ENCODE results near the gene MAST4. TPM values are rescaled to one million over a fixed set of nuclear protein-coding genes. Genes with fewer than 3 reads are reported as not detected.

MAST4 gene
- total and polyA plus RNA-seq, 2 experiments from 2014 or later, result 4.2 to 6.0 TPM

DNA sequence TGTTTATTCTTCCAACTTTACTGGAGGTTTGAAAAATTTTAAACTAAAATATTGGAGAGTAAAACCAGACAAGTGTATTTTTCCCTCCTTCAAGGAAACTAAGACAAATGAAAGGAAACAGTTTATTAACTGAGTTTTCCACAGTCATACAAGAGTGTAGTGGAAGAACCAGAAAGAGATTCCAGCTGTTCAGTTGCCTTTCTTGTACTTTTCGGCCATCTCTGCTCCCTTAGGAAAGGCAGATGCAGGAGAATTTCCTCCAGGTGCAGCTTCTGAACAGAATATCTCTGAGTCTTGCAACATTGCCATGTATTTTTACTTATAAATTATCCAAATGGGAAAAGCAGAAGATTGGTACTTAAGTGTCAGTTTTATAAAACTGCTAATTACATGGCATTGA is 217.1 kb downstream of the MAST4 start:
- Histone ChIP-seq H3K4me1 (ENCODE audit: insufficient read depth) (no peaks in the 10 kb centered on the region), H4K20me1 (ENCODE audit: insufficient read depth) (no peaks in the 10 kb centered on the region), H3K4me2 (ENCODE audit: unreplicated experiment) (no peak overlapping the region), H3K27me3 (replicated peaks; ENCODE audit: insufficient read depth) (no peaks in the 10 kb centered on the region), H3K36me3 (ENCODE audit: low read depth) (no peaks in the 10 kb centered on the region), H3K4me3 (no peak overlapping the region), H2AFZ (no peak overlapping the region), H3K9me3 (ENCODE audit: low read depth) (no peaks in the 10 kb centered on the region), H3K9ac (no peak overlapping the region), H3K79me2 (ENCODE audit: insufficient read depth) (no peaks in the 10 kb centered on the region), H3K9me2 (ENCODE audit: insufficient read depth) (no peaks in the 10 kb centered on the region), H3K27ac (no peak overlapping the region), H3F3A (ENCODE audit: insufficient read depth) (no peaks in the 10 kb centered on the region)
- DNase-seq, result no peak
- TF ChIP-seq EZH2phosphoT487 (IDR thresholded peaks at IDR 0.05; ENCODE audit: insufficient read depth, low read depth), result no peak
- 70 to 84% methylated on average over 1 of the region's 1 CpG for WGBS, 2 experiments (ENCODE audit: low coverage in 1 of 2, low lambda C conversion rate in 2 of 2, missing lambda C conversion rate in 2 of 2)
- in situ Hi-C loops (cut with MboI), result no loop called here

DNA sequence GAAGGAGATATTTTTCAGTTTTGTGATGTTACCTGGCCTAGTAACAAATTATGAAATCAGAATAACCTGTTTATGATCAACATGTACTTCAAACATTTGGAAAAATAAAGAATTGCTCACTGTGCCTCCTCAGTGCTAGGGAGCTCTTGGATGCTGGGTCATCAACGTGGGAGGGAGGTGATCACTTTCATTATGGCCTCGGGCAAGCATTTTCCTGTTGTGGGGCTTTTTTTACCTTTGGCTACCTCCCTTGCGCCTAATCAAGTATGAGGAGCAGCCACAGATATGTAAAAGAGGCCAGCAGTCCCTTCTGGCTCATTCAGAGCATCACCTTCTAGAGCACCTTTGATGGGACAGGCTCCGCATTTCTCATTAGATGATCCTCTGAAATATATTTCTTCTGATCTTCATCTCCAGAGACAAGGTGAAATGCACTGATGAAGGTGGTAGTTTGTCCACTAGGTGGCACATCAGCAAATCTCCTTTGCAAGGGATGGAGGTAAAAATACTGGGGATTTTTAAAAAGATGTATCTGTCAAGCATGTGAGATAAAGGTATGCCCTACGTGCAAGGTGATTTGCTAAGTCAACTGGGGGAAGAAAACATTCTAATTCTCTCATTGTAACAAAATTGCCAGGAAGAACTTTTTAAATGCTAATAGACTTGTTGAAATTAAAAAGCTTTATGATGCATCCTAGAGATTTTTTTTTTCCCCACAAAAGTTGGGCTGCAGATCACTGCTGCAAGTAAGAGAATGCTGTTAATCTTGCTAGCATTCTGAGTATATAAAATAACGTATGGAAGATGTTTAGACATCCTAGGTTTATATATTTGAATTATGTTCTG is 218.2 kb downstream of the MAST4 start:
- no peaks in the 10 kb centered on the region for H4K20me1 ChIP-seq (ENCODE audit: insufficient read depth)
- H3K27ac ChIP-seq, result no peak overlapping the region
- H3K4me3 ChIP-seq, result no peak overlapping the region
- H3K9ac ChIP-seq, result no peak overlapping the region
- H2AFZ ChIP-seq, result no peak overlapping the region
- WGBS, 2 experiments (ENCODE audit: low coverage in 1 of 2, low lambda C conversion rate in 2 of 2, missing lambda C conversion rate in 2 of 2), result 19 to 27% methylated on average over 6 of the region's 6 CpGs
- no peaks in the 10 kb centered on the region for H3F3A ChIP-seq (ENCODE audit: insufficient read depth)
- DNase-seq, result peak; percentile 66
- no peak for TF ChIP-seq EZH2 (IDR thresholded peaks at IDR 0.05; ENCODE audit: insufficient read depth, poor library complexity, severe bottlenecking)
- TF ChIP-seq EZH2phosphoT487 (IDR thresholded peaks at IDR 0.05; ENCODE audit: insufficient read depth, low read depth), result no peak
- H3K4me1 ChIP-seq (ENCODE audit: insufficient read depth), result no peaks in the 10 kb centered on the region
- H3K9me3 ChIP-seq (ENCODE audit: low read depth), result no peaks in the 10 kb centered on the region
- H3K4me2 ChIP-seq (ENCODE audit: unreplicated experiment), result no peak overlapping the region
- in situ Hi-C loops (cut with MboI), result no loop called here
- no peaks in the 10 kb centered on the region for H3K27me3 ChIP-seq (replicated peaks; ENCODE audit: insufficient read depth)
- H3K79me2 ChIP-seq (ENCODE audit: insufficient read depth), result no peaks in the 10 kb centered on the region
- no peaks in the 10 kb centered on the region for H3K36me3 ChIP-seq (ENCODE audit: low read depth)
- H3K9me2 ChIP-seq (ENCODE audit: insufficient read depth), result no peaks in the 10 kb centered on the region

DNA sequence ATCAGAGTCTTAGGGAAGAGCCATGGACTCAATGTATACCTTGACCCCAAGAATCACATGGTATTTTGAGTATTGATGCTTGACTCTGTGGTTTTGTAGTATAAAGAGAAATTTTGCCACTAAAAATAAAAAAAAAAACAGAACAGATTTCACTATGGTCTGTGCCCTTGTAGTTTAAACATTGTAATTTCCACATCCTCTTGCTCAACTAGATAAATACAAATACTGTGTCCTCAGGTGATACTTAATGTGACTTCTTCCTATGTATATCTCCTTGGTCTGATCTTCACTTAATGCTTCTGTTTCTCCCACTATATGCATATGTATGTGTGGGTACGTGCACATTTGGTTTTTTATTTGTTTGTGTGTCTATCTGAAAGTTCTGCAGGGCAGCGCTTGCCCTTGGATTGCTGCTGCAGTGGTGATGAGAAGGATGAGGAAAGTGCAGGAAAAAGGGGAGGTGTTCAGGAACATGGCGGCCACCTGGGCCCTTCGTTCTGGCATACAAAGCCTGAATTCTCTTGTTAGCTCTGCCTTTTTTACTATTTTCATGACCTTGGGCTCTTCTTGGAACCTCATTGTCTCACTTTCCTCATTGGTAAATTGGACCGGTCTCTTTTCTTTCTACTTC is 222.2 kb downstream of the MAST4 start:
- H3K27ac ChIP-seq, result no peak overlapping the region
- no peak overlapping the region for H3K4me2 ChIP-seq (ENCODE audit: unreplicated experiment)
- no peak for DNase-seq
- no peaks in the 10 kb centered on the region for H3K79me2 ChIP-seq (ENCODE audit: insufficient read depth)
- no peaks in the 10 kb centered on the region for H4K20me1 ChIP-seq (ENCODE audit: insufficient read depth)
- H2AFZ ChIP-seq, result no peak overlapping the region
- no peak overlapping the region for H3K4me3 ChIP-seq
- H3F3A ChIP-seq (ENCODE audit: insufficient read depth), result no peaks in the 10 kb centered on the region
- WGBS, 2 experiments (ENCODE audit: low coverage in 1 of 2, low lambda C conversion rate in 2 of 2, missing lambda C conversion rate in 2 of 2), result 90 to 91% methylated on average over 5 of the region's 5 CpGs
- in situ Hi-C loops (cut with MboI), result no loop called here
- H3K9me2 ChIP-seq (ENCODE audit: insufficient read depth), result no peaks in the 10 kb centered on the region
- H3K36me3 ChIP-seq (ENCODE audit: low read depth), result no peaks in the 10 kb centered on the region
- H3K4me1 ChIP-seq (ENCODE audit: insufficient read depth), result no peaks in the 10 kb centered on the region
- no peaks in the 10 kb centered on the region for H3K9me3 ChIP-seq (ENCODE audit: low read depth)
- no peak overlapping the region for H3K9ac ChIP-seq
- no peaks in the 10 kb centered on the region for H3K27me3 ChIP-seq (replicated peaks; ENCODE audit: insufficient read depth)
- TF ChIP-seq EZH2 (IDR thresholded peaks at IDR 0.05; ENCODE audit: insufficient read depth, poor library complexity, severe bottlenecking) (no peak), EZH2phosphoT487 (IDR thresholded peaks at IDR 0.05; ENCODE audit: insufficient read depth, low read depth) (no peak)

DNA sequence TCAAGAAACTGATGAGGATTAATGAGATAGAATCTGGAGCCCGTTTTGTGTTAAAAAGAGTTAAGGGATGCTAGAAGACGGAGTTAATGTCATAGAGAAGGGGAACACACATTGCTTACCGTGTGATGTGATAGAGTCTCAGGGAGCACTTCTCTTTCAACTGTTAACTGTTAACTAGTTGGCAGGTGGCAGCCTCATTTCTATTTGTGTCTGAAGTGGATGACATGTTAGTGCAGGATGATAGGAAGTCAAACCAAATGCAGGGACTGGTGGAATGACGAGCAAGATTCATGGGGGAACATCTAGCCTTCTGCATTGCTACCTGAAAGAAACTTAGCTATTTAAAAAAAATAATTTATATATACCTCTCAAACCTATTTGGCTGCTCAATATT is 222.7 kb downstream of the MAST4 start:
- Histone ChIP-seq H3F3A (ENCODE audit: insufficient read depth) (no peaks in the 10 kb centered on the region), H3K4me1 (ENCODE audit: insufficient read depth) (no peaks in the 10 kb centered on the region), H3K27me3 (replicated peaks; ENCODE audit: insufficient read depth) (no peaks in the 10 kb centered on the region), H4K20me1 (ENCODE audit: insufficient read depth) (no peaks in the 10 kb centered on the region), H3K79me2 (ENCODE audit: insufficient read depth) (no peaks in the 10 kb centered on the region), H3K9me3 (ENCODE audit: low read depth) (no peaks in the 10 kb centered on the region), H3K4me2 (ENCODE audit: unreplicated experiment) (no peak overlapping the region), H3K9ac (no peak overlapping the region), H3K4me3 (no peak overlapping the region), H3K9me2 (ENCODE audit: insufficient read depth) (no peaks in the 10 kb centered on the region), H2AFZ (no peak overlapping the region), H3K36me3 (ENCODE audit: low read depth) (no peaks in the 10 kb centered on the region), H3K27ac (no peak overlapping the region)
- TF ChIP-seq EZH2 (IDR thresholded peaks at IDR 0.05; ENCODE audit: insufficient read depth, poor library complexity, severe bottlenecking) (no peak), EZH2phosphoT487 (IDR thresholded peaks at IDR 0.05; ENCODE audit: insufficient read depth, low read depth) (no peak)
- WGBS, 2 experiments (ENCODE audit: low coverage in 1 of 2, low lambda C conversion rate in 2 of 2, missing lambda C conversion rate in 2 of 2), result 71 to 77% methylated on average over 4 of the region's 4 CpGs
- in situ Hi-C loops (cut with MboI), result no loop called here
- DNase-seq, result no peak
